B cell (primary cell): ENCODE data around the gene DCST2. TPM values are rescaled to one million over a fixed set of nuclear protein-coding genes. Genes with fewer than 3 reads are reported as not detected.

Source experiments
- ATAC-seq: fragments of 200-7000 bp; cut with Tn5 transposase; one replicate; pipeline ENCODE4 v1.10.0; 2021; ENCODE audit warnings: low read depth, mild to moderate bottlenecking, moderate number of reproducible peaks, moderate library complexity
- CTCF ChIA-PET: fragments of 350-600 bp; sonication (Branson Sonifier 250); formaldehyde crosslinking; loops from one replicate; lab custom pipeline; 2021; ENCODE audit warnings: antibody characterized with exemption, inconsistent platforms; lab: Charles Lee
- POLR2A ChIA-PET: fragments of 350-600 bp; sonication (Branson Sonifier 250); formaldehyde crosslinking; loops from one replicate; lab custom pipeline; 2021; ENCODE audit warnings: antibody characterized with exemption; lab: Charles Lee
- DNase-seq: peaks from one replicate; pipeline ENCODE4 v3.0.0; 2013
- H2AFZ ChIP-seq: 2 replicates; pipeline ENCODE4 v1.6.1; 2012; ENCODE audit warnings: mild to moderate bottlenecking, low read depth, low read length; ENCODE audit not compliant: insufficient read depth, poor library complexity, severe bottlenecking
- H3K27ac ChIP-seq, 2 donors: 1 replicate in 1 of 2; 2 replicates in 1 of 2; pipeline ENCODE4 v1.5.1; 2012 to 2013; ENCODE audit warnings: low read length in 2 of 2, mild to moderate bottlenecking in 2 of 2, moderate library complexity in 1 of 2
- H3K27me3 ChIP-seq, 4 experiments: fragments of 200-600 bp in 1 of 4; sonication (generic) in 1 of 4; replicated peaks in 1 of 4; 1 replicate in 2 of 4; 2 replicates in 2 of 4; pipeline versions ENCODE4 v1.6.1 to v1.7.0; 2013 to 2016; ENCODE audit warnings: low read length in 3 of 4, mild to moderate bottlenecking in 2 of 4, mixed read lengths in 1 of 4, moderate library complexity in 1 of 4; ENCODE audit not compliant: insufficient read depth in 4 of 4, control insufficient read depth in 3 of 4; ENCODE audit errors: control extremely low read depth in 1 of 4
- H3K36me3 ChIP-seq, 2 experiments: replicated peaks in 1 of 2; 1 replicate in 1 of 2; 2 replicates in 1 of 2; pipeline versions ENCODE4 v1.6.1 to v1.7.1; 2013; ENCODE audit warnings: low read length in 1 of 2; ENCODE audit not compliant: insufficient read depth in 2 of 2, control insufficient read depth in 1 of 2; ENCODE audit errors: control extremely low read depth in 1 of 2, extremely low read depth in 1 of 2
- H3K4me1 ChIP-seq, 2 donors: fragments of 200-600 bp in 1 of 2; sonication (generic) in 1 of 2; 1 replicate in 1 of 2; 2 replicates in 1 of 2; pipeline versions ENCODE4 v1.5.1 to v1.6.1; 2013 to 2017; ENCODE audit warnings: low read length in 2 of 2; ENCODE audit not compliant: control insufficient read depth in 2 of 2, insufficient read depth in 2 of 2
- H3K4me2 ChIP-seq: replicated peaks from 2 replicates; pipeline ENCODE3; 2012; ENCODE audit warnings: mild to moderate bottlenecking, low read depth, low read length; ENCODE audit not compliant: poor library complexity, severe bottlenecking
- H3K4me3 ChIP-seq, 5 experiments: fragments of 200-600 bp in 1 of 5; sonication (generic) in 1 of 5; 1 replicate in 3 of 5; 2 replicates in 2 of 5; pipeline versions ENCODE4 v1.5.1 to v1.7.0; 2011 to 2016; ENCODE audit warnings: low read length in 4 of 5, mild to moderate bottlenecking in 4 of 5, low read depth in 2 of 5, control low read depth in 1 of 5, moderate library complexity in 1 of 5; ENCODE audit not compliant: insufficient read depth in 1 of 5; ENCODE audit errors: control extremely low read depth in 1 of 5, extremely low read depth in 1 of 5
- H3K79me2 ChIP-seq: fragments of 200-600 bp; sonication (generic); one replicate; pipeline ENCODE4 v1.6.0; 2016; ENCODE audit warnings: low read length; ENCODE audit not compliant: control insufficient read depth, insufficient read depth
- H3K9ac ChIP-seq: fragments of 200-600 bp; sonication (generic); 2 replicates; pipeline ENCODE4 v1.6.1; 2017; ENCODE audit warnings: mild to moderate bottlenecking, low read length, moderate library complexity
- H3K9me3 ChIP-seq, 3 donors: one replicate each; pipeline versions ENCODE4 v1.6.1 to v1.7.1; 2013; ENCODE audit warnings: low read length in 2 of 3; ENCODE audit not compliant: control insufficient read depth in 2 of 3, insufficient read depth in 1 of 3; ENCODE audit errors: control extremely low read depth in 1 of 3
- H4K20me1 ChIP-seq: 2 replicates; pipeline ENCODE4 v1.6.0; 2012; ENCODE audit warnings: mild to moderate bottlenecking, low read length; ENCODE audit not compliant: insufficient read depth, control insufficient read depth, poor library complexity, severe bottlenecking
- H3K27ac Mint-ChIP-seq: one replicate; pipeline ENCODE4 v1.8.0; 2021; ENCODE audit warnings: mixed read lengths
- H3K27me3 Mint-ChIP-seq: one replicate; pipeline ENCODE4 v1.8.0; 2021; ENCODE audit warnings: mixed read lengths
- H3K4me1 Mint-ChIP-seq: one replicate; pipeline ENCODE4 v1.8.0; 2021; ENCODE audit warnings: mixed read lengths
- H3K4me3 Mint-ChIP-seq: one replicate; pipeline ENCODE4 v1.8.0; 2021; ENCODE audit warnings: mixed read lengths
- H3K9me3 Mint-ChIP-seq: one replicate; pipeline ENCODE4 v1.8.0; 2022; ENCODE audit warnings: mixed read lengths; ENCODE audit not compliant: insufficient read depth
- CTCF ChIP-seq: fragments of 200-600 bp; IDR thresholded peaks from one replicate; pipeline ENCODE4 v1.8.0; 2022; ENCODE audit warnings: antibody characterized with exemption, mild to moderate bottlenecking
- EZH2 ChIP-seq: IDR thresholded peaks from 2 replicates; pipeline ENCODE4 v1.6.1; 2012; ENCODE audit warnings: borderline replicate concordance, low read depth, mild to moderate bottlenecking, moderate library complexity, low read length; ENCODE audit not compliant: insufficient read depth, poor library complexity, severe bottlenecking
- WGBS: methylation state at CpG from one replicate; pipeline ENCODE4 v1.1.5; 2013; ENCODE audit warnings: missing lambda C conversion rate; ENCODE audit not compliant: insufficient coverage; 5-methylcytosine and 5-hydroxymethylcytosine counted together
- intact Hi-C: fragments of 100-400 bp; cut with micrococcal nuclease; formaldehyde crosslinking; loops from one replicate; pipeline ENCODE4 v1.10.0; 2022
- polyA plus RNA-seq: library from polyadenylated mRNA; depleted of rRNA; stranded (reverse); fragments of >200 nt; gene quantifications from 2 replicates; pipeline ENCODE4 v1.2.3, GENCODE V29; 2012
- total RNA-seq, 2 donors: library from RNA; stranded (reverse); fragments of 120-200 nt in 1 of 2; gene quantifications; 1 replicate in 1 of 2; 2 replicates in 1 of 2; pipeline versions ENCODE4 v1.2.3 to v1.2.4, GENCODE V29; 2013 to 2022

Gene DCST2
- total and polyA plus RNA-seq, 2 donors (not counting 1 experiment from before 2014, with no cell fraction given): 0.89 to 5.4 TPM

GRCh38 chr1:155034318-155035208, 982 bp upstream of the DCST2 start:
- Histone ChIP-seq H3K4me3 (no peak overlapping the region), H3K27me3 (peaks cover 0 to 17% (median 0%) of the 10 kb centered on the region in 4 experiments), H3K79me2 (no peaks in the 10 kb centered on the region), H3K4me1 (no peaks in the 10 kb centered on the region), H3K4me2 (no peak overlapping the region), H2AFZ (no peak overlapping the region), H3K9me3 (no peaks in the 10 kb centered on the region), H3K36me3 (no peaks in the 10 kb centered on the region), H3K27ac (no peak overlapping the region), H4K20me1 (no peaks in the 10 kb centered on the region), H3K9ac (no peak overlapping the region)
- Mint-ChIP-seq H3K27ac (no peak overlapping the region), H3K4me1 (no peaks in the 10 kb centered on the region), H3K4me3 (no peak overlapping the region), H3K27me3 (peaks cover 18% of the 10 kb centered on the region), H3K9me3 (no peaks in the 10 kb centered on the region)
- TF ChIP-seq CTCF (no peak), EZH2 (no peak)
- no peak for DNase-seq
- ChIA-PET POLR2A (no interaction called here), CTCF (interaction anchor here (0.8 to 1.6 kb wide), 4 partner anchors 17 to 27 kb away, joined by 3 to 6 read pairs (median 3); no protein-coding TSS in a partner anchor)
- intact Hi-C loops: no loop called here
- 85% methylated on average over 16 of the region's 20 CpGs for WGBS
- ATAC-seq: no peak

- ATAC-seq (no peak), DNase-seq (no peak)
- Histone ChIP-seq H3K9ac (no peak overlapping the region), H4K20me1 (no peaks in the 10 kb centered on the region), H3K36me3 (no peaks in the 10 kb centered on the region), H3K4me1 (no peaks in the 10 kb centered on the region), H3K9me3 (no peaks in the 10 kb centered on the region), H3K4me3 (no peak overlapping the region), H3K79me2 (no peaks in the 10 kb centered on the region), H3K4me2 (no peak overlapping the region), H3K27ac (no peak overlapping the region), H2AFZ (no peak overlapping the region), H3K27me3 (peaks cover 0 to 8% (median 0%) of the 10 kb centered on the region in 4 experiments)
- POLR2A ChIA-PET: no interaction called here
- no peak overlapping the region for H3K4me3 Mint-ChIP-seq
- WGBS: 94% methylated on average over 12 of the region's 12 CpGs
- intact Hi-C loops: no loop called here
- no peak for TF ChIP-seq CTCF
- TF ChIP-seq EZH2: no peak
- no peak overlapping the region for H3K27ac Mint-ChIP-seq
- H3K9me3 Mint-ChIP-seq: no peaks in the 10 kb centered on the region
- no peaks in the 10 kb centered on the region for H3K4me1 Mint-ChIP-seq
- peaks cover 11% of the 10 kb centered on the region for H3K27me3 Mint-ChIP-seq
- CTCF ChIA-PET: interaction anchor here (1.4 to 1.7 kb wide), 2 partner anchors 9 to 12 kb away, joined by 4 to 6 read pairs; no protein-coding TSS in a partner anchor
Measured at GRCh38 chr1:155032886-155033285, 695 bp downstream of the DCST2 start.
